B cell (primary cell): ENCODE results near the gene ZNF555. TPM values are rescaled to one million over a fixed set of nuclear protein-coding genes. Genes with fewer than 3 reads are reported as not detected.

Experiments used
- ATAC-seq: fragments of 200-7000 bp; cut with Tn5 transposase; one replicate; pipeline ENCODE4 v1.10.0; 2021; ENCODE audit warnings: low read depth, mild to moderate bottlenecking, moderate number of reproducible peaks, moderate library complexity
- CTCF ChIA-PET: fragments of 350-600 bp; sonication (Branson Sonifier 250); formaldehyde crosslinking; loops from one replicate; lab custom pipeline; 2021; ENCODE audit warnings: antibody characterized with exemption, inconsistent platforms; lab: Charles Lee
- POLR2A ChIA-PET: fragments of 350-600 bp; sonication (Branson Sonifier 250); formaldehyde crosslinking; loops from one replicate; lab custom pipeline; 2021; ENCODE audit warnings: antibody characterized with exemption; lab: Charles Lee
- DNase-seq: peaks from one replicate; pipeline ENCODE4 v3.0.0; 2013
- H2AFZ ChIP-seq: 2 replicates; pipeline ENCODE4 v1.6.1; 2012; ENCODE audit warnings: mild to moderate bottlenecking, low read depth, low read length; ENCODE audit not compliant: insufficient read depth, poor library complexity, severe bottlenecking
- H3K27ac ChIP-seq, 2 donors: 1 replicate in 1 of 2; 2 replicates in 1 of 2; pipeline ENCODE4 v1.5.1; 2012 to 2013; ENCODE audit warnings: low read length in 2 of 2, mild to moderate bottlenecking in 2 of 2, moderate library complexity in 1 of 2
- H3K27me3 ChIP-seq, 4 experiments: fragments of 200-600 bp in 1 of 4; sonication (generic) in 1 of 4; replicated peaks in 1 of 4; 1 replicate in 2 of 4; 2 replicates in 2 of 4; pipeline versions ENCODE4 v1.6.1 to v1.7.0; 2013 to 2016; ENCODE audit warnings: low read length in 3 of 4, mild to moderate bottlenecking in 2 of 4, mixed read lengths in 1 of 4, moderate library complexity in 1 of 4; ENCODE audit not compliant: insufficient read depth in 4 of 4, control insufficient read depth in 3 of 4; ENCODE audit errors: control extremely low read depth in 1 of 4
- H3K36me3 ChIP-seq, 2 experiments: replicated peaks in 1 of 2; 1 replicate in 1 of 2; 2 replicates in 1 of 2; pipeline versions ENCODE4 v1.6.1 to v1.7.1; 2013; ENCODE audit warnings: low read length in 1 of 2; ENCODE audit not compliant: insufficient read depth in 2 of 2, control insufficient read depth in 1 of 2; ENCODE audit errors: control extremely low read depth in 1 of 2, extremely low read depth in 1 of 2
- H3K4me1 ChIP-seq, 2 donors: fragments of 200-600 bp in 1 of 2; sonication (generic) in 1 of 2; 1 replicate in 1 of 2; 2 replicates in 1 of 2; pipeline versions ENCODE4 v1.5.1 to v1.6.1; 2013 to 2017; ENCODE audit warnings: low read length in 2 of 2; ENCODE audit not compliant: control insufficient read depth in 2 of 2, insufficient read depth in 2 of 2
- H3K4me2 ChIP-seq: replicated peaks from 2 replicates; pipeline ENCODE3; 2012; ENCODE audit warnings: mild to moderate bottlenecking, low read depth, low read length; ENCODE audit not compliant: poor library complexity, severe bottlenecking
- H3K4me3 ChIP-seq, 5 experiments: fragments of 200-600 bp in 1 of 5; sonication (generic) in 1 of 5; 1 replicate in 3 of 5; 2 replicates in 2 of 5; pipeline versions ENCODE4 v1.5.1 to v1.7.0; 2011 to 2016; ENCODE audit warnings: low read length in 4 of 5, mild to moderate bottlenecking in 4 of 5, low read depth in 2 of 5, control low read depth in 1 of 5, moderate library complexity in 1 of 5; ENCODE audit not compliant: insufficient read depth in 1 of 5; ENCODE audit errors: control extremely low read depth in 1 of 5, extremely low read depth in 1 of 5
- H3K79me2 ChIP-seq: fragments of 200-600 bp; sonication (generic); one replicate; pipeline ENCODE4 v1.6.0; 2016; ENCODE audit warnings: low read length; ENCODE audit not compliant: control insufficient read depth, insufficient read depth
- H3K9ac ChIP-seq: fragments of 200-600 bp; sonication (generic); 2 replicates; pipeline ENCODE4 v1.6.1; 2017; ENCODE audit warnings: mild to moderate bottlenecking, low read length, moderate library complexity
- H3K9me3 ChIP-seq, 3 donors: one replicate each; pipeline versions ENCODE4 v1.6.1 to v1.7.1; 2013; ENCODE audit warnings: low read length in 2 of 3; ENCODE audit not compliant: control insufficient read depth in 2 of 3, insufficient read depth in 1 of 3; ENCODE audit errors: control extremely low read depth in 1 of 3
- H4K20me1 ChIP-seq: 2 replicates; pipeline ENCODE4 v1.6.0; 2012; ENCODE audit warnings: mild to moderate bottlenecking, low read length; ENCODE audit not compliant: insufficient read depth, control insufficient read depth, poor library complexity, severe bottlenecking
- H3K27ac Mint-ChIP-seq: one replicate; pipeline ENCODE4 v1.8.0; 2021; ENCODE audit warnings: mixed read lengths
- H3K27me3 Mint-ChIP-seq: one replicate; pipeline ENCODE4 v1.8.0; 2021; ENCODE audit warnings: mixed read lengths
- H3K4me1 Mint-ChIP-seq: one replicate; pipeline ENCODE4 v1.8.0; 2021; ENCODE audit warnings: mixed read lengths
- H3K4me3 Mint-ChIP-seq: one replicate; pipeline ENCODE4 v1.8.0; 2021; ENCODE audit warnings: mixed read lengths
- H3K9me3 Mint-ChIP-seq: one replicate; pipeline ENCODE4 v1.8.0; 2022; ENCODE audit warnings: mixed read lengths; ENCODE audit not compliant: insufficient read depth
- EZH2 ChIP-seq: IDR thresholded peaks from 2 replicates; pipeline ENCODE4 v1.6.1; 2012; ENCODE audit warnings: borderline replicate concordance, low read depth, mild to moderate bottlenecking, moderate library complexity, low read length; ENCODE audit not compliant: insufficient read depth, poor library complexity, severe bottlenecking
- WGBS: methylation state at CpG from one replicate; pipeline ENCODE4 v1.1.5; 2013; ENCODE audit warnings: missing lambda C conversion rate; ENCODE audit not compliant: insufficient coverage; 5-methylcytosine and 5-hydroxymethylcytosine counted together
- intact Hi-C: fragments of 100-400 bp; cut with micrococcal nuclease; formaldehyde crosslinking; loops from one replicate; pipeline ENCODE4 v1.10.0; 2022
- polyA plus RNA-seq: library from polyadenylated mRNA; depleted of rRNA; stranded (reverse); fragments of >200 nt; gene quantifications from 2 replicates; pipeline ENCODE4 v1.2.3, GENCODE V29; 2012
- total RNA-seq, 2 donors: library from RNA; stranded (reverse); fragments of 120-200 nt in 1 of 2; gene quantifications; 1 replicate in 1 of 2; 2 replicates in 1 of 2; pipeline versions ENCODE4 v1.2.3 to v1.2.4, GENCODE V29; 2013 to 2022
- TF ChIP-seq, protein P1 (sequence below): fragments of 200-600 bp; IDR thresholded peaks from one replicate; pipeline ENCODE4 v1.8.0; 2022; ENCODE audit warnings: antibody characterized with exemption, mild to moderate bottlenecking

The ZNF555 gene
- total and polyA plus RNA-seq, 2 donors (not counting 1 experiment from before 2014, with no cell fraction given), result 1.8 to 7.4 TPM

DNA sequence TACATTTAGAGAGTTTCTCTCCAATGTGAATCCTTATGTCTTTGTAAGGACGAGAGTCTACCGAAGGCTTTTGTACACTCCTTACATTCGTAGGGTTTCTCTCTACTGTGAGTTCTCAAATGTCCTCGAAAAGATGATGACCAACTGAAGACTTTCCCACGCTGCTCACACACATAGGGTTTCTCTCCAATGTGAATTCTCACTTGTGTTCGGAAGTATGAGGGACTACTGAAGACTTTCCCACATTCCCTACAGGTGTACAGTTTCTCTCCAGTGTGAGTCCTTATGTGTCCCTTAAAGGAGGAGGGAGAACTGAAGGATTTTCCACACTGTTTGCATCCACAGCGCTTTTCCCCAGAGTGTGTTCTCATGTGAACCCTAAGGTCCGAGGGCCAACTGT, 55.4 kb downstream of the ZNF555 start:
- Histone ChIP-seq H3K27ac (no peak overlapping the region), H3K4me3 (no peak overlapping the region), H3K9me3 (peaks cover 0 to 10% (median 6%) of the 10 kb centered on the region in 3 donors), H3K9ac (no peak overlapping the region), H4K20me1 (no peaks in the 10 kb centered on the region), H3K79me2 (peaks cover 8% of the 10 kb centered on the region), H3K36me3 (no peaks in the 10 kb centered on the region), H3K4me1 (peaks cover 5 to 9% of the 10 kb centered on the region in 2 donors), H3K4me2 (no peak overlapping the region), H3K27me3 (no peaks in the 10 kb centered on the region), H2AFZ (no peak overlapping the region)
- CTCF ChIA-PET, result no interaction called here
- Mint-ChIP-seq H3K27me3 (no peaks in the 10 kb centered on the region), H3K9me3 (peaks cover 6% of the 10 kb centered on the region), H3K4me3 (no peak overlapping the region), H3K4me1 (peaks cover 9% of the 10 kb centered on the region), H3K27ac (no peak overlapping the region)
- no peak for DNase-seq
- intact Hi-C loops, result no loop called here
- WGBS, result 88% methylated on average over 3 of the region's 8 CpGs
- TF ChIP-seq EZH2, result no peak
- TF ChIP-seq, protein P1, sequence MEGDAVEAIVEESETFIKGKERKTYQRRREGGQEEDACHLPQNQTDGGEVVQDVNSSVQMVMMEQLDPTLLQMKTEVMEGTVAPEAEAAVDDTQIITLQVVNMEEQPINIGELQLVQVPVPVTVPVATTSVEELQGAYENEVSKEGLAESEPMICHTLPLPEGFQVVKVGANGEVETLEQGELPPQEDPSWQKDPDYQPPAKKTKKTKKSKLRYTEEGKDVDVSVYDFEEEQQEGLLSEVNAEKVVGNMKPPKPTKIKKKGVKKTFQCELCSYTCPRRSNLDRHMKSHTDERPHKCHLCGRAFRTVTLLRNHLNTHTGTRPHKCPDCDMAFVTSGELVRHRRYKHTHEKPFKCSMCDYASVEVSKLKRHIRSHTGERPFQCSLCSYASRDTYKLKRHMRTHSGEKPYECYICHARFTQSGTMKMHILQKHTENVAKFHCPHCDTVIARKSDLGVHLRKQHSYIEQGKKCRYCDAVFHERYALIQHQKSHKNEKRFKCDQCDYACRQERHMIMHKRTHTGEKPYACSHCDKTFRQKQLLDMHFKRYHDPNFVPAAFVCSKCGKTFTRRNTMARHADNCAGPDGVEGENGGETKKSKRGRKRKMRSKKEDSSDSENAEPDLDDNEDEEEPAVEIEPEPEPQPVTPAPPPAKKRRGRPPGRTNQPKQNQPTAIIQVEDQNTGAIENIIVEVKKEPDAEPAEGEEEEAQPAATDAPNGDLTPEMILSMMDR, result no peak
- no peak for ATAC-seq
- POLR2A ChIA-PET, result no interaction called here
